ENCODE data around the gene WNT2. TPM values are rescaled to one million over a fixed set of nuclear protein-coding genes. Genes with fewer than 3 reads are reported as not detected.

The WNT2 gene
- total and polyA plus RNA-seq, 3 experiments from 2014 or later = not detected

DNA sequence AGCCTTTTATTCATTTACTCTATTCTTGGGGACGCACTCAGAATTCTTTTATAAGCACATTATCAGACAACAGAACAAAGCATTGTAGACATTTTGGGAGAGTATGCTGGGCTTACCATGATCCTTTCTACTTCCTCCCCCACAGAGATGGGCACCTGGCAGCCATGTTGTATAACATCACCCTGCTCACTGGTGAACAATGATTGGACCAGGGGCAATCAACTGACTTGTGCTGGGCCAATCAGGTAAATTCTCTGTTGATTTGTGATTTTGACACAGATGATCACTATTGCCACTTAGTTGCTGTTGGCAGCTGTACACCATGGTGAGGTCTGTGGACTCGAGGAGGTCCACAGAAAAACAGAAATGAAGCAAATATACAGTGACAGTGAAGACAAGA is 43.7 kb downstream of the WNT2 start:
- no peaks in the 10 kb centered on the region for H3K4me1 ChIP-seq (ENCODE audit: insufficient read depth, low read length)
- Mint-ChIP-seq H3K36me3 (no peaks in the 10 kb centered on the region), H3K4me3 (no peak overlapping the region), H3K4me1 (no peaks in the 10 kb centered on the region), H3K27ac (no peak overlapping the region), H3K9me3 (peaks cover 0 to 3% (median 0%) of the 10 kb centered on the region in 5 donors), H3K27me3 (peaks cover 0 to 12% of the 10 kb centered on the region in 2 donors)
- H3K9me3 ChIP-seq (ENCODE audit: low read length) = no peaks in the 10 kb centered on the region
- POLR2A ChIA-PET = no interaction called here
- H3K4me3 ChIP-seq (ENCODE audit: low read length) = no peak overlapping the region
- H3K36me3 ChIP-seq (ENCODE audit: insufficient read depth, low read length) = no peaks in the 10 kb centered on the region
- no peak overlapping the region for H3K27ac ChIP-seq (ENCODE audit: low read depth, low read length)
- CTCF ChIA-PET = no interaction called here
- no peak for DNase-seq
- peaks cover 3% of the 10 kb centered on the region for H3K27me3 ChIP-seq (ENCODE audit: insufficient read depth, low read length, poor library complexity, severe bottlenecking)

DNA sequence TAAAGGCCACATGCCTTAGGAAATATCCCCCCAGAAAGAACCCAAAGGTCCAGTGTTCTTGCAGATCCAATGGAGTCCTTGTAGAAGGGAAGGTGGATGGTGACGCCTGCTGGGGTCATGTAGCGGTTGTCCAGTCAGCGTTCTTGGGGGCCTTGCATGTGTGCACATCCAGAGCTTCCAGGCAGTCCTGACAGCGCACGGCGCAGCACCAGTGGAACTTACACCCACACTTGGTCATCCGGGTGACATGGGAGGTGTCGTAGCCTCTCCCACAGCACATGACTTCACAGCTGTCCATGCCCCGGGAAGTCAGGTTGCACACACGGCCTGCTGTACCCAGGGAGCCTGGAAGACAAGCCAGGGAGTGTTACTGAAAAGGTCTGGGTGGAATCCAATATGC is 44.8 kb downstream of the WNT2 start:
- Mint-ChIP-seq H3K36me3 (no peaks in the 10 kb centered on the region), H3K27me3 (peaks cover 0 to 18% of the 10 kb centered on the region in 2 donors), H3K4me1 (no peaks in the 10 kb centered on the region), H3K9me3 (peaks cover 0 to 3% (median 0%) of the 10 kb centered on the region in 5 donors), H3K4me3 (no peak overlapping the region), H3K27ac (no peak overlapping the region)
- no peak overlapping the region for H3K4me3 ChIP-seq (ENCODE audit: low read length)
- POLR2A ChIA-PET = no interaction called here
- H3K4me1 ChIP-seq (ENCODE audit: insufficient read depth, low read length) = no peaks in the 10 kb centered on the region
- DNase-seq = no peak
- H3K36me3 ChIP-seq (ENCODE audit: insufficient read depth, low read length) = no peaks in the 10 kb centered on the region
- H3K9me3 ChIP-seq (ENCODE audit: low read length) = no peaks in the 10 kb centered on the region
- CTCF ChIA-PET = no interaction called here
- H3K27ac ChIP-seq (ENCODE audit: low read depth, low read length) = no peak overlapping the region
- peaks cover 3% of the 10 kb centered on the region for H3K27me3 ChIP-seq (ENCODE audit: insufficient read depth, low read length, poor library complexity, severe bottlenecking)

DNA sequence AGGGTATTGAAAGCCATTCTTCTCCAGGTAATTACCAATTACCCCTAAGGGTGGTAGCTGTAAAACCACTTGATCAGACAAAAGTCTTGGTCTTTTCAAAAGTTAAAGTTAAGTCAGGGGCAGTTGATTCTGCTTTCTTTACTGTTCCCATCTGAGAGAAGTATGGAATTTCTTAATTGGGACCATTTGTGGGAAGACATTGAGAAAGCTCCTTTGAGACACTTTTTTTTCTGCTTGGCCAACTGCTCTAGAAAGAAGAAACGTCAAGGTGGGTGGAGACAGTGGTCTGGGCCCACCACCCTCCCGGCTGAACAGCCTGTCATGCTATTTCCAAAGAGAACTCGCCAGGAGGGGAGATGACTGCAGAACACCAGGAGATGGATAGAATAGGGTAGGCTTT is 45.3 kb downstream of the WNT2 start:
- peaks cover 0 to 3% (median 0%) of the 10 kb centered on the region in 5 donors for H3K9me3 Mint-ChIP-seq
- H3K4me1 Mint-ChIP-seq = no peaks in the 10 kb centered on the region
- H3K27ac ChIP-seq (ENCODE audit: low read depth, low read length) = no peak overlapping the region
- no peaks in the 10 kb centered on the region for H3K36me3 ChIP-seq (ENCODE audit: insufficient read depth, low read length)
- no peaks in the 10 kb centered on the region for H3K9me3 ChIP-seq (ENCODE audit: low read length)
- H3K36me3 Mint-ChIP-seq = no peaks in the 10 kb centered on the region
- H3K4me1 ChIP-seq (ENCODE audit: insufficient read depth, low read length) = no peaks in the 10 kb centered on the region
- H3K27me3 Mint-ChIP-seq = peaks cover 0 to 18% of the 10 kb centered on the region in 2 donors
- peaks cover 3% of the 10 kb centered on the region for H3K27me3 ChIP-seq (ENCODE audit: insufficient read depth, low read length, poor library complexity, severe bottlenecking)
- ChIA-PET CTCF (no interaction called here), POLR2A (no interaction called here)
- H3K4me3 ChIP-seq (ENCODE audit: low read length) = no peak overlapping the region
- DNase-seq = no peak
- no peak overlapping the region for H3K27ac Mint-ChIP-seq
- no peak overlapping the region for H3K4me3 Mint-ChIP-seq

DNA sequence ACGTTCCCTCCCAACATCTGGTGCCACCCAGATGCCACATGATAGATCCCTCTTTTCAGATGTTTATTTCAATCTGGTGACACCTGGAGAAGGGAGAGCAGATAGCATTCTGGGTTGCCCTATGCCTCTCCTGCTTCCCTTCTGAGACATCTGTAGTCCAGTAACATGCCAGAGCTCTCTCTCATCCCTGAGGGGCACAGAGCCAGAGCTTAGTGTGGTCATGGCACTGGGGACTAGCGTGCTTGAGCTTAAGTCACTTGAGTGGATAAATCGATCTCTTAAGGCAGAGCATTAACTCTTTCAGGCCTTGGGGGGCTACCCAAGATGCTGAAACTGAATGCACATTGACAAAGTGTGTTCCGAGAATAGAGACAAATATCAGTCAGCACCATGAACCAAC is 47.9 kb downstream of the WNT2 start:
- H3K27ac ChIP-seq (ENCODE audit: low read depth, low read length) = no peak overlapping the region
- H3K27me3 ChIP-seq (ENCODE audit: insufficient read depth, low read length, poor library complexity, severe bottlenecking) = peaks cover 3% of the 10 kb centered on the region
- POLR2A ChIA-PET = no interaction called here
- no peak for DNase-seq
- no peaks in the 10 kb centered on the region for H3K4me1 ChIP-seq (ENCODE audit: insufficient read depth, low read length)
- H3K36me3 ChIP-seq (ENCODE audit: insufficient read depth, low read length) = no peaks in the 10 kb centered on the region
- Mint-ChIP-seq H3K27ac (no peak overlapping the region), H3K4me1 (no peaks in the 10 kb centered on the region), H3K9me3 (peaks cover 0 to 2% (median 0%) of the 10 kb centered on the region in 5 donors), H3K36me3 (no peaks in the 10 kb centered on the region), H3K4me3 (no peak overlapping the region), H3K27me3 (peaks cover 6 to 29% of the 10 kb centered on the region in 2 donors)
- CTCF ChIA-PET = no interaction called here
- H3K4me3 ChIP-seq (ENCODE audit: low read length) = no peak overlapping the region
- no peaks in the 10 kb centered on the region for H3K9me3 ChIP-seq (ENCODE audit: low read length)

DNA sequence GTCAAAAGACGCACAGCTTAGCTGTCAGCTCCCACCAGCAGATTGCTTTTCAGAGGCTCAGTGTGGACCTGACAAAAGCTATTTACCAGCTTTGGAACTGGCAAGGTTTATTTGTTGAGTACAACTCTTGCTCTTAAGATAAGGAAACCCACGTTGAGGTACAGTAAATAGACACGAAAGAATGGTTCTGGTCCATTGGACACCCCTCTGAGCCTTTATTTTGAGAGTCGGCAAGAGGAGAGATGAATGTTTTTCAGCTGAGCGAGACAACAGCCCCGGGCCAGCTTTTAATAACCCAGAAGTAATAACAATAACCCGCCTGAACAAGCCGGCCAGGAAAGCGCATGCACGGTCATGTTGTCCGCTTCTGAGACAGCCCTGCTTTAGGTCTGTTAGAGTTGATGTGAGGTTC is 49.0 kb downstream of the WNT2 start:
- Mint-ChIP-seq H3K4me3 (no peak overlapping the region), H3K4me1 (no peaks in the 10 kb centered on the region), H3K27me3 (peaks cover 6 to 29% of the 10 kb centered on the region in 2 donors), H3K27ac (no peak overlapping the region), H3K36me3 (no peaks in the 10 kb centered on the region), H3K9me3 (no peaks in the 10 kb centered on the region)
- no peak overlapping the region for H3K4me3 ChIP-seq (ENCODE audit: low read length)
- no peak for DNase-seq
- ChIA-PET CTCF (no interaction called here), POLR2A (no interaction called here)
- no peaks in the 10 kb centered on the region for H3K9me3 ChIP-seq (ENCODE audit: low read length)
- H3K4me1 ChIP-seq (ENCODE audit: insufficient read depth, low read length) = no peaks in the 10 kb centered on the region
- H3K27me3 ChIP-seq (ENCODE audit: insufficient read depth, low read length, poor library complexity, severe bottlenecking) = peaks cover 3% of the 10 kb centered on the region
- H3K36me3 ChIP-seq (ENCODE audit: insufficient read depth, low read length) = no peaks in the 10 kb centered on the region
- H3K27ac ChIP-seq (ENCODE audit: low read depth, low read length) = no peak overlapping the region

DNA sequence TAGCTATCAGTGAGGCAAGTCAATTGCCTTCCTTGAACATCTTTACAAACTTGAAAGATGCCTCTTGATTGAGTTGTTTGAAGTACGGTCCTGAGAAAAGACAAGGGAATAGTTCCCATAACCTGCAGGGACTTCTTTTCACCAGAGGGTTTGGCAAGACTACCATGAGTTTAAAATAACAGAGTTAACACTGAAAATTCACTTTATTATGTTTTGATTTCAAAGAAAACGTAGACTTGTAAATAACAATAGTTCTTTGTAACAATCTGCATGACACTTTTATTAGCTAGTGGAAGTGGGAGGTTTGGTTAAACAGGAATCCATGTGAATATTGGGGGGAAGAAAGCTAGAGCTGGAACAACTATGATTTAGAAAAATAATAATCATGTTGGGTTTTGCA is 49.5 kb downstream of the WNT2 start:
- Mint-ChIP-seq H3K27me3 (peaks cover 6 to 29% of the 10 kb centered on the region in 2 donors), H3K36me3 (no peaks in the 10 kb centered on the region), H3K9me3 (no peaks in the 10 kb centered on the region), H3K4me3 (no peak overlapping the region), H3K4me1 (no peaks in the 10 kb centered on the region), H3K27ac (no peak overlapping the region)
- ChIA-PET CTCF (no interaction called here), POLR2A (no interaction called here)
- Histone ChIP-seq H3K9me3 (ENCODE audit: low read length) (no peaks in the 10 kb centered on the region), H3K27ac (ENCODE audit: low read depth, low read length) (no peak overlapping the region), H3K36me3 (ENCODE audit: insufficient read depth, low read length) (no peaks in the 10 kb centered on the region), H3K4me3 (ENCODE audit: low read length) (no peak overlapping the region), H3K27me3 (ENCODE audit: insufficient read depth, low read length, poor library complexity, severe bottlenecking) (peaks cover 3% of the 10 kb centered on the region), H3K4me1 (ENCODE audit: insufficient read depth, low read length) (no peaks in the 10 kb centered on the region)
- DNase-seq = no peak

DNA sequence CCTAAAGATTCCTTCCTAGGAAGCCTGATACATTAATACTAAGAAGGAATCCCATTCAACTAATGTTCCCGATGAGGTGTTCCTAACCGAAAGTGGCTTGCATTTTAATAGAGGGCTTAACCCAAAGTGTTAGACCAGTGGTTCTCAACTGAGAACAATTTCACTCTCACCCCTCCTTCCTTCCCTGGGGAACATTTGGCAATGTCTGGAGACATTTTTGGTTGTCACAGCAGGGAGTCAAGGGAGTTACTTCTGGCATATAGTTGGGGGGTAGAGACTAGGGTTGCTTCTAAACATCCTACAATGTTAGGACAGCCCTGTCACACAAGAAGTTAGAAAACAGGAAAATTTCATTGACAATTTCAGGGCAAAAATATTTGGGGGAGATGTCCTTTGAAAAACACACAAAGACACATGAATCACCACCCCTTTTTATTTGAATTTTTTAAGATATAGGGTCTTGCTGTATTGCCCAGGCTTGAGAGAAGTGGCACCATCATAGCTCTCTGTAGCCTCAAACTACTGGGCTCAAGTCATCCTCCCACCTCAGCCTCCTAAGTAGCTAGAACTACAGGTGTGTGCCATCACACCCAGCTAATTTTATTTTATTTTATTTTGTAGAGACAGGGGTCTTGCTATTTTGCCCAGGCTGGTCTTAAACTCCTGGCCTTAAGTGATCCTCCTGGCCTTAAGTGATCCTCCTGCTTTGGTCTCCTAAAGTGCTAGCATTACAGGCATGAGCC is 50.7 kb downstream of the WNT2 start:
- peaks cover 0 to 4% (median 0%) of the 10 kb centered on the region in 5 donors for H3K9me3 Mint-ChIP-seq
- no peak overlapping the region for H3K27ac ChIP-seq (ENCODE audit: low read depth, low read length)
- no peak for DNase-seq
- H3K9me3 ChIP-seq (ENCODE audit: low read length) = no peaks in the 10 kb centered on the region
- H3K4me3 Mint-ChIP-seq = no peak overlapping the region
- H3K27me3 Mint-ChIP-seq = peaks cover 6 to 33% of the 10 kb centered on the region in 2 donors
- H3K36me3 ChIP-seq (ENCODE audit: insufficient read depth, low read length) = no peaks in the 10 kb centered on the region
- H3K4me1 Mint-ChIP-seq = no peaks in the 10 kb centered on the region
- POLR2A ChIA-PET = no interaction called here
- no peak overlapping the region for H3K27ac Mint-ChIP-seq
- CTCF ChIA-PET = no interaction called here
- H3K27me3 ChIP-seq (ENCODE audit: insufficient read depth, low read length, poor library complexity, severe bottlenecking) = peaks cover 3% of the 10 kb centered on the region
- no peaks in the 10 kb centered on the region for H3K4me1 ChIP-seq (ENCODE audit: insufficient read depth, low read length)
- H3K4me3 ChIP-seq (ENCODE audit: low read length) = no peak overlapping the region
- H3K36me3 Mint-ChIP-seq = no peaks in the 10 kb centered on the region

DNA sequence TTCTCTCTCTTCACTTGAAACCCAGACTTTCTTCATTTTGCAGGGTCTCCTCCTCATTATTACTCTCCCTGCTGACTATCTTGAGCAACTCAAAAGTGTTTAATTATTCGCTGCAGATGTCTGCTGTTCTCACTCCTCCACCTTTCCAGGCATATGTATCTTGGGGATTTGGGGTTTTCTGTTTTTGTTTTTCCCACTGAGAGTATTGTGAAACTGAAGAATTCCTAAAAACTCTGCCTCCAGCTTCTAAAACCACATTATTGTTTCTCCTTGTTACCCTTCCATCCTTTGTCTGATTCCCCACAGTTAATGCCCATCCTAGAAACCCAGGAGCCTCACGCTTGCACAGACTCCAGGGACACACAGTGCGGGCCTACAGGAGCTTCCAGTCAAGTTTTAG is 51.3 kb downstream of the WNT2 start:
- Mint-ChIP-seq H3K27ac (no peak overlapping the region), H3K27me3 (peaks cover 6 to 33% of the 10 kb centered on the region in 2 donors), H3K4me3 (no peak overlapping the region), H3K4me1 (no peaks in the 10 kb centered on the region), H3K36me3 (no peaks in the 10 kb centered on the region), H3K9me3 (peaks cover 0 to 4% (median 0%) of the 10 kb centered on the region in 5 donors)
- Histone ChIP-seq H3K27me3 (ENCODE audit: insufficient read depth, low read length, poor library complexity, severe bottlenecking) (peaks cover 3% of the 10 kb centered on the region), H3K27ac (ENCODE audit: low read depth, low read length) (no peak overlapping the region), H3K4me3 (ENCODE audit: low read length) (no peak overlapping the region), H3K9me3 (ENCODE audit: low read length) (no peaks in the 10 kb centered on the region), H3K36me3 (ENCODE audit: insufficient read depth, low read length) (no peaks in the 10 kb centered on the region), H3K4me1 (ENCODE audit: insufficient read depth, low read length) (no peaks in the 10 kb centered on the region)
- ChIA-PET CTCF (no interaction called here), POLR2A (no interaction called here)
- no peak for DNase-seq
